Forelimb muscle (tissue), 1 donor: ENCODE data around the gene TRIM2. TPM values are rescaled to one million over a fixed set of nuclear protein-coding genes. Genes with fewer than 3 reads are reported as not detected.
"Not testable (repeated sequence)": the region's sequence is repeated elsewhere in the genome, so short reads cannot be mapped to it uniquely, and the experiment has no call there.

Experiments used
- DNase-seq: peaks from one replicate; pipeline ENCODE4 v3.0.0-alpha.2; 2013; ENCODE audit warnings: low read depth
- polyA plus RNA-seq: library from polyadenylated mRNA; unstranded; fragments of 120-200 nt; gene quantifications from one replicate; pipeline ENCODE4 v1.2.1, GENCODE V29; 2013; ENCODE audit not compliant: insufficient read length

The TRIM2 gene
- polyA plus RNA-seq, 1 donor: 19.2 TPM

GRCh38 chr4:153189016-153189801 lies 15.0 kb upstream of the TRIM2 start:
- peak; percentile 56 for DNase-seq

GRCh38 chr4:153191795-153192363 lies 12.4 kb upstream of the TRIM2 start:
- DNase-seq: no peak

- no peak for DNase-seq
Measured at GRCh38 chr4:153197301-153197700, 6.9 kb upstream of the TRIM2 start.

DNA sequence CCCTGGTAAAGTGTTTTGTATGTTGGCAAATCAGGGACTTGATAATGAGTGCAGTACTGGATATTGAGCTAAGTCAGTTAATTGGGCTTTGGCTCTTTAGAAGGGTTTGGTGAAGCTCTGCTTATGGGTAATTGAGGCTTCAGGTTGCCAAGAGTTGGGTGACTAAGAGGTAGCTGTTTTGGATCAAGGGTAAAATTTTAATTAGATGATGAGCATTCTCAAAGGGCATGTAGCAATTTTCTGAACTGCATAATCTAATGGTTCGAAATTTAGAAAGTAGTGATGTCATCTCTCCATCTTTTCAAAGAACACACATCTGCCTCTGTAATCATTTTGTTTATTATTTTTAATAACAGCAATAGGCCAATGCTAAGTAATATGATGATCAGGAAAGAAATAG lies 5.5 kb upstream of the TRIM2 start:
- DNase-seq: no peak

DNA sequence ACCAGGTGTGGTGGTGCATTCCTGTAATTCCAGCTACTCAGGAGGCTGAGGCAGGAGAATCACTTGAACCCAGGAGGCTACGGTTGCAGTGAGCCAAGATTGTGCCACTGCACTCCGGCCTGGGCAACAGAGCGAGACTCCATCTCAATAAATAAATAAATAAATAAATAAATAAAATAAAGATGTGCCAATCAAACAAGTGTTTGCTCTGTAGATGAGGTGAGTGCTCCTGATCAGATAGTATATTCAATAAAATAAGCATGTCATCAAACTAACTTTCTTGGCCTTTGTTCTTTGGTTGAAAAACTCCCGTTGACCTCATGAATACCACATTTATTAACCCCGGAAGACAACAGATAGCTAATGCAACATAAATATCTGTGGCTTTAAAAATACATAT lies 497 bp upstream of the TRIM2 start:
- DNase-seq: not testable (repeated sequence)

GRCh38 chr4:153204728-153205648 lies 745 bp downstream of the TRIM2 start:
- DNase-seq: no peak

GRCh38 chr4:153205757-153206156 lies 1.5 kb downstream of the TRIM2 start:
- no peak for DNase-seq

GRCh38 chr4:153206534-153206933 lies 2.3 kb downstream of the TRIM2 start:
- DNase-seq: no peak

GRCh38 chr4:153207027-153207426 lies 2.8 kb downstream of the TRIM2 start:
- DNase-seq: no peak

DNA sequence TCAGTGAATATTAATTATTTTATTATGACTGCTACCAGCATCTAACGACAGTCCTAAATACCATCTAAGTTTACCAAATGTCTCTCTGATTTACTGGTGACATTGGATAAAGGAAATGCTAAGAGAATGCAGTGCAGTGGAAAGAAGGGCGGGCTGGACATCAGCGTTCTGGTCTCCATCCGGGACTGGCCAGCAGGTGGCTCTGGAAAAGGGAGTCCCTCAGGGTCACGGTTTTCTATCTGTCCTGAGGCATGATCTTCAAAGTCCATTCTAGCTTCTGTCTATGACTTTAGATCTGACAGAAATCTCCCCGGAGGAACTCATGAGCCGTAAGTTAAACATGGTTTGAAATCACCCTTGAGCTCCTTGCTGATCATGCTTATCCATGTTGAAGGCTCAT lies 3.3 kb downstream of the TRIM2 start:
- no peak for DNase-seq

GRCh38 chr4:153209410-153209809 lies 5.2 kb downstream of the TRIM2 start:
- DNase-seq: no peak

DNA sequence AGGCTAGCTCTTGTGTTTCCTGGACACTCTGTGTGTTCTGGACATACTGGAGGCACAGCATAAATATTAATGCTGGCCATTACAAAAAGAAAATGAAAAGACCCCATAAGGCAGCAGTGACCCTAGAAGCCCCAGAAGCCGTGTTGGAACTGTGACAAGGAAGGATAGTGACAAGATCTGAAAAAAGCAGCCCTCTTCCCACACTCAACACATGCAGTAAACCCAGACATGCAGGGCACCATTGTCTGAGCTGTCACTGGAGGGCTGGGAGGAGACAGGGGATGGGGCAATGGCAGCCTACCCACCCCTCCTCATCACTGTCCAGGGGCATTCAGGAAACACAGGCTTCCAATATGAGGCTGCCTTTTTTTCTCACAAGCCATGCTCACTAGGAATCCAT lies 6.5 kb downstream of the TRIM2 start:
- no peak for DNase-seq

GRCh38 chr4:153211986-153212728 lies 7.9 kb downstream of the TRIM2 start:
- DNase-seq: no peak

DNA sequence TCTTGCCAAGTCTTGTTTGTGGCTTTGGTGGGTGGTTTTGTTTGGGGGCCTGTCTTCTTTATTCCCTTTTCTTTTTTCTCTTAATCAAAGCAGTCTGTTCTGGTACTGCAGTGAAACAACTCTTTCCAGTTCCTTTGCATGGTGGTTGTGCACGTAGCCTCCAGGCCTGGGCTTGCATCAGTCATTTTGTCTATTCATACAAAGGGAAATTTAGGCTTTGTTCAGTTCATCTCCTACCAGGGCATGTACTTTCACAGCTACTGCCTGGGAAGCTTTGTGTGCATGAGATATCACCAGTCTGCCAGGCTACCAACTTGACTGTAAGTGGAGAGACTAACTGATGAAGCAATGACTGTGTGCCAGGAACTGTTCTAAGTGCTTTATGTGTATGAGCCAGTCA lies 8.5 kb downstream of the TRIM2 start:
- no peak for DNase-seq

- no peak for DNase-seq
Measured at GRCh38 chr4:153215921-153216320, 11.7 kb downstream of the TRIM2 start.

GRCh38 chr4:153216546-153216945 lies 12.3 kb downstream of the TRIM2 start:
- DNase-seq: no peak

GRCh38 chr4:153217440-153217839 lies 13.2 kb downstream of the TRIM2 start:
- no peak for DNase-seq

- DNase-seq: no peak
Measured at GRCh38 chr4:153218961-153219360, 14.7 kb downstream of the TRIM2 start.

GRCh38 chr4:153220682-153221395 lies 16.6 kb downstream of the TRIM2 start:
- no peak for DNase-seq

DNA sequence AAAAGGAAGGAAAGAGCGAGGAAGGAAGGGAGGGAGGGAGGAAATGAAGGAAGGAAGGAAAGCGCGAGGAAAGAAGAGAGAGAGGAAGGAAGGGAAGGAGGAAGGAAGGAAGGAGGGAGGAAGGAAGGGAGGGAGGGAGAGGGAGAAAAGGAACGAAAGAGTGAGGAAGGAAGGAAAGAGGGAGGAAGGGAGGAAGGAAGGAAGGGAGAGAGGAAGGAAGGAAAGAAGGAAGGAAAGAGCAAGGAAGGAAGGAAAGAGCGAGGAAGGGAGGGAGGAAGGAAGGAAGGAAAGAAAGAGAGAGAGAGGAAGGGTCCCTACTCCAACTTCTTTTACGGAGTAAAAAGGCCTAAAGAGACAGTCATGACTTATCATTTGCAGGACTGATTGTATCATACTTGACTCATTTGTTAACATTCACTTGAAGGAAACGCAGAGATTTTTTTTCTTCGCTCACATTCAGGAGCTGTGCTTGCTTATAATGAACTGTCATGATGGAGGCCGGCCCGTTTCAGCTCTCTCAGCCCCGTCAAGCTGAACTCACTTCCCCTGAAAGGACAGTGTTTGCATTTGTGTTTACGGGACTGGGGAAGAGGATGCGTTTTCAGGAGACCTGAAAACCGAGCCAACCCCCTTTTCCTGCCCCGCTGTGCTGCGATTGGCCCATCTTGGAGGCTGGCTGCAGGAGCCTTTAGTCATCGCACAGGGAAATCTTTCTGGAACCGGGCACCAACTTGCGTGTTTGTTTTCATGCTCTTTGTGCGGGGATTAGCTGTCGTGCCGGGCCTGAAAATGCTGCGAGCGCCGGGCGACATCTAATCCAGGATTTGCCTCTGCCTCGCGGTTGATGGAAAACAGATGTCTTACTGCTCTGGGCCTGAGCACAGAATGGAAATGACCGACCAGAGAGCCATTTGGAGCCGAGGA lies 17.8 kb downstream of the TRIM2 start:
- DNase-seq: peak; percentile 69
